IPS-NIHi7 (cell line): ENCODE data around the gene PLG.
A peak's percentile ranks its signal among the peaks of the same experiment; 100 is the strongest.
"Not testable (repeated sequence)": the region's sequence is repeated elsewhere in the genome, so short reads cannot be mapped to it uniquely, and the experiment has no call there.

Source experiments
- DNase-seq: peaks from one replicate; pipeline ENCODE4 v3.0.0; 2012; ENCODE audit warnings: mixed read lengths; ENCODE audit errors: extremely low spot score

Gene PLG

GRCh38 chr6:160775792-160776580 is 73.9 kb downstream of the PLG start:
- DNase-seq, result no peak

DNA sequence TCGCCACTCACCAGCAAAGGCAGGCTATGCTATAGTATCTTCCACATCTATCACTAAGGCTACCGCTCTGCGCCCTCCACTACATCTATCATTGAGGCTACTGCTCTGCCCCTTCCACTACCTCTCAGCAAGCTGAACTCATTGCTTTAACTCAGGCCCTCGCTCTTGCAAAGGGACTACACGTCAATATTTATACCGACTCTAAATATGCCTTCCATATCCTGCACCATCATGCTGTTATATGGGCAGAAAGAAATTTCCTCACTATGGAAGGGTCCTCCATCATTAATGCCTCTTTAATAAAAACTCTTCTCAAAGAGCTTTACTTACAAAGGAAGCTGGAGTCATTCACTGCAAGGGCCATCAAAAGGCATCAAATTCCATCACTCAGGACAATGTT is 77.1 kb downstream of the PLG start:
- not testable (repeated sequence) for DNase-seq

DNA sequence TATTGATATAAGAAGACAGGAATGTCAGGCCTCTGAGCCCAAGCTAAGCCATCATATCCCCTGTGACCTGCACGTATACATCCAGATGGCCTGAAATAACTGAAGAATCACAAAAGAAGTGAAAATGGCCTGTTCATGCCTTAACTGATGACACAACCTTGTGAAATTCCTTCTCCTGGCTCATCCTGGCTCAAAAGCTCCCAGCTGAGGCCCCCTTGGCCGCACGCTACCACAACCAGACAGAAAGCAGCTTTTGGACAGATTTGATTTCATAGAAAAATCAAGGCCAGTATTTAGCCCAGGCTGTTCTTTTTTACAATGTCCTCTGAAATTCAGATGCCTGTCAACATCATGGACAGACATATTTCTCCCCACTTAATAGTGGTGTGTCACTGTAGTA is 78.6 kb downstream of the PLG start:
- DNase-seq, result not testable (repeated sequence)

DNA sequence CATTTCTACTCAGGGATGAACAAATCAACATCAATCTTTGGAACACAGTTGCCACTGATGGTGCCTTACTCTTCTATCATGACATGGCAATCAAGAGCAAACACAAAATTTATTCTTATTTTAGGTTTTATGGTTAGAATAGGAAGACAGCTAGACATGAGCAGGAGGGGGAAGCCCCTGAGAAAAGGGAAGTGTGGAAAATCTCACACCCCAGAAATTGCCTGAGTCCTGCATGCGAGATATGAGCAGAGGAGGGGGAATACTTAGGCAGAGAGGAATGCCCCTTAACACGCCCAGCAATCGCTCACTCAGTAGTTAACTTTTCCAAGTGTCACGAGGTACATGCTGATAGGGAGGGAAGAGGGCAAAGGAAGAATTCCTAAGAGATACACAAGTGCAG is 79.3 kb downstream of the PLG start:
- DNase-seq, result no peak

GRCh38 chr6:160782228-160782627 is 80.2 kb downstream of the PLG start:
- DNase-seq, result no peak

DNA sequence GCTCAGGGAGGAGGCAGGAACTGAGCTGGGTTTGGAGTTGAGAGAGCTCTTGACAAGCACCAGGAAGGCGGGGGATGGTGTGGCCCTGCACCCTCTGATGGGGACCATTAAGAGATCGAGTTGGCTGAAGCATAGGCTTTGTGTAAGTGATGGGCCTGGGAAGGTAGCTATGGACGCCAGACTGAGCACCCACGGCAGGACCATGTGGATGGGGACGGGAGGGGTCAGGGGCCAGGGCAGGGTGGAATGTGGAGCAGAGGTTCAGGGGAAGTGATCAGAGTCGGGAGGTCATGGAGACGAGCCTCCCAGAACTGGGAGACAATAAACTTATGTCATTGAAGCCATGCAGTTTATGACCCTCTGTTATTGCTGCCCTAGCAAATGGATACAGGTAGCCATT is 81.7 kb downstream of the PLG start:
- no peak for DNase-seq

- not testable (repeated sequence) for DNase-seq
Measured at GRCh38 chr6:160788126-160788525, 86.1 kb downstream of the PLG start.

DNA sequence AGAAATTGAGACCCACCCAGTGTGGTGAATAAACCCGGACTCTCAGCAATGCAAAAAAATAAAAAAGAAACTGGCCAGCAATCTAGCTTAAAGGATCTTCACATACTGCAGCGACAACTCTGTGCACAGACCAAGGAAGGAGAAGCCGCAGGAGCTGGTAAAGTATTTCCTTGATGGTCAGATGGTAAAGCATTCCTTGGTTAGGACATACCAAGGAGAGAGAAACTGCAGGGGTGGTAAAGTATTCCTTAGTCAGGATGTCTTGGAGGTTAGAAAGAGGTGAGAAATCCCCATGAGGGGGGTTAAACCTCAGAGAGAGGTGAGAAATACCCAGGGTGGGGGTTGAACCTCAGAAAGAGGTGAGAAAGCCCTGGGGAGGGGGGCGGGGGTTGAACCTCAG is 86.8 kb downstream of the PLG start:
- DNase-seq, result no peak

- DNase-seq, result no peak
Measured at GRCh38 chr6:160789263-160790027, 87.4 kb downstream of the PLG start.

DNA sequence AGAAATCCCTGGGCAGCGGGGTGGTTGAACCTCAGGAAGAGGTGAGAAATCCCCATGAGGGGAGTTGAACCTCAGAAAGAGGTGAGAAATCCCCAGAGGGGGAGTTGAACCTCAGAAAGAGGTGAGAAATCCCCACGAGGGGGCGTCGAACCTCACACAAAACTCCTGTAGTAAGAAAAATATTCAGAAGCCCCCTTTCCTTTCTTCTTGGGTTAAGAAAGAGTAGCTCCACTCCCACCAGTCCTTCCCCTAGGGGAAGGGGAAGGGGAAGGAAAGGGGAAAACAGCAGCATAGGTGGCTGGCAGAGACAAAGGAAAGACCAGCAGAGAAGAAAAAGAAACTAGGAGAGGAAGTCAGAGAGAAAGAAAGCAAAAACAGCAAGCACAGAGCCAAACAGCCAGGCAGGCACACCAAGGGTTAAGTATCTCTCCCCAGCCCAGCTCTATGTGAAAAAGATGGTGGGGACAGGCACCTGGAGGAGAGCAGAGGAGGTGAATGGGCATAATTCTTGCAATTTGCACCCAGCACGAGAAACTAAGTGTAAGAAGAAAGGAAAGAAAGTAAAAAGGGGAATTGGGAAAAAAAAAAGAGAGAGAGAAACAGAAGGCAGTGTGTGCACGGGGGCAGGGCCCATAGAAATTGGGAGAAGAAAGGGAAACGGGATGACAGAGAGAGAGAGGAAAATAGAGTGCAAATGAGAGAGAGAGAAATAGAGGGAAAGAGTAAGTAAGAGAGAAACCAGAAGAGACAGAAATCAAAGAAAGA is 88.2 kb downstream of the PLG start:
- DNase-seq, result peak; percentile 26

DNA sequence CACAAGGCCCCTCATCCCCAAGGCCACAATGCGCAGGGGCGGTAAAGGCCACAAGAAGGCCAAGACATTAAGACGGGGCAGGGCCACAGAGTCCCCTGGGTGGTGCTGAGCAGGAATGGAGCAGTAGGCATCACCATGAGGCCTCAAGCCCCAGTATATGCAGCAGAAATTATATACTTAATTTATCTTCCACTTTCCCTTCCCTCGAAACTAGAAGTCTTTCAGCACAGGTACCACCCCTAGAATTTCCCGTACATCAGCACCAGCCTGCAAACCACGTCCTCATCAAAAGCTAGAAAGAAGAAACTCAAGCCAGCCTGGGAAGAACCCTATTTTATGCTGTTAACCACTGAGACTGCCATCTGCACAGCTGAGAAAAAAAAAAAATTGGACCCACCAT is 89.4 kb downstream of the PLG start:
- no peak for DNase-seq

DNA sequence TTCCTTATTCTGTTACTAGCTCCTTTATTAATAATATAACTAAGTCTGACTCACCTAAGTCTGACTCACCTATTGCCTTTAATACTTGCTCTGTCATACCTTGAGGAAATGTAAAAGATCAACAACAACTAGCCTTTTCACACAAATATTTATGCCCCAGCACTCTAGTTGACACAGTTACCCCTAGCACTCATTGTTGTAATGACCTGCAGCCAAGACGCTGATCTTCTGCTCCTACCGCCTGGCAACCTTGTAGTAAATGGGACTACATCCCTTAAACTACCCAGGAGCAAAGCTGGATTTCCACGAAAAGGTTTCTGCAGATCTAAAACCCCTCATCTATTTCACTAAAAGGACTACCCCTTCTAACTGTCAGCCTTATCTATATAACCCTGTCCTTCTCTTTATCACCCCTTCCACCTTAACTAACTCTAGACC is 90.0 kb downstream of the PLG start:
- no peak for DNase-seq

DNA sequence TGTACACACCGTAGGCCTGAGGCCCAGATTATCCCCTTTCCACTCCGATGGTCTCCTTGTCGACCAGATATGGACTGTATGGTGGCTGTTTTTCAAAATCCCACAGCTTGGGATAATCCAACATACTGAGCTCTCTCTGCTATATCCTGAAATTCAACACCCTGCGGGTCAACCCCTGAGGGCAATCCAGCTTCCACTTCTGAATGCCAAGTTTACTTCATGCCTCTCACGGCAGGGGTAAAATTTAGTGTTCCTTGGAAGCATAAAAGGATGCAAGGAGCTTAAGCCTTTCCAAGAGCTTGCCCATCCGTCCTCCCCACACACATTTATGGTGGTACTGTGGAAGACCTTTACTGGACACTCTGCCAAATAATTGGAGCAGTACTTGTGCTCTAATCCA is 90.7 kb downstream of the PLG start:
- DNase-seq, result no peak

DNA sequence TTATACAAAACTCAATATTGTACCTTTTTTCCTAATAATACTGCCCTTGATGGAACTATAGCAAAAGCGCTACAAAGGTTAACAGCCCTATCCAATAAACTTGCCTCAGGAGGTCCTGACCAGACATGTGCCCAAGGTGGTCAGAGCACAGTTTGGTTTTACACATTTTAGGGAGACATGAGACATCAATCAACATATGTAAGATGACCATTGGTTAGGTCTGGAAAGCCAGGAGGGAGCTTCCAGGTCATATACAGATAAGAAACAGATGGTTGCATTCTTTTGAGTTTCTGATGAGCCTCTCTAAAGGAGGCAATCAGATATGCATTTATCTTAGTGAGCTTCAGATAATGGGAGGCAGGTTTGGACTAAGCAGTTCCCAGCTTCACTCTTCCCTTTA is 91.6 kb downstream of the PLG start:
- DNase-seq, result no peak

DNA sequence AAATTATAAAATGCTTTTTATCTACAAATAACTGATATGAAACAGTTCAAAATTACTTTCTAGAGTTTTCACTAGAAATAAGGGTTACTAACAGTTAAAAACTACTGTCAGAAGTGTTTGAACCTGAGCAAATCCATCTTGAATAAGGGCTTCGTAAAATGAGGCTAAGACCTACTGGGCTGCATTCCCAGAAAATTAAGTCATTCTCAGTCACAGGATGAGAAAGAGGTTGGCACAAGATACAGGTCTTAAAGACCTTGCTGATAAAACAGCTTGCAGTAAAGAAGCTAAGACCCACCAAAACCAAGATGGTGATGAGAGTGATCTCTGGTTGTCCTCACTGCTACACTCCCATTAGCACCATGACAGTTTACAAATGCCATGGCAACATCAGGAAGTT is 93.7 kb downstream of the PLG start:
- DNase-seq, result no peak

GRCh38 chr6:160798625-160799024 is 96.6 kb downstream of the PLG start:
- no peak for DNase-seq

DNA sequence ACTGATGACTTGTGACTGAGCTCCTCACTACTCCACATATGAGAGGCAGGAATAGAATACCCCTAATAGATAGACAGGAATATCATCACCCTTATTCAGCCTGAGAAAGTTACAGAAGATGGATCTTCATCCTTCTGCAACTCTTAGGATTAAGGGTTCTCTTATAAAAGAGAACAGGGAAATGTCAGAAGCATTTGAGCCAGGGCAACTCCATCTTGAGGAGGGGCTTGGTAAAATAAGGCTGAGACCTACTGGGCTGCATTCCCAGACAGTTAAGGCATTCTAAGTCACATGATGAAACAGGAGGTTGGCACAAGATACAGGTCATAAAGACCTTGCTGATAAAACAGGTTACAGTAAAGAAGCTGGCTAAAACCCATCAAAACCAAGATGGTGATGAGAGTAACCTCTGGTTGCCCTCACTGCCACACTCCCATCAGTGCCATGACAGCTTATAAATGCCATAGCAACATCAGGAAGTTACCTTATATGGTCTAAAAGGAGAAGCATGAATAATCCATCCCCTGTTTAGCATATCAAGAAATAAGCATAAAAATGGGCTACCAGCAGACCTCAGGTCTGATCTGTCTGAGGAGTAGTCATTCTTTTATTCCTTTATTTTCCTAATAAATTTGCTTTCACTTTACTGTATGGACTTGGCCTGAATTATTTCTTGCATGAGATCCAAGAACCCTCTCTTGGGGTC is 97.9 kb downstream of the PLG start:
- no peak for DNase-seq

GRCh38 chr6:160801418-160801817 is 99.4 kb downstream of the PLG start:
- no peak for DNase-seq

GRCh38 chr6:160802049-160802448 is 100.0 kb downstream of the PLG start:
- DNase-seq, result not testable (repeated sequence)
